Breast epithelium (tissue), 4 donors: ENCODE data around the gene MYL7. TPM values are rescaled to one million over a fixed set of nuclear protein-coding genes. Genes with fewer than 3 reads are reported as not detected.

ENCODE experiments used
- DNase-seq, 2 donors: peaks; one replicate each; pipeline ENCODE4 v3.0.0-alpha.2; 2019; ENCODE audit warnings: low spot score in 2 of 2
- H3K27ac ChIP-seq, 2 donors: fragments of 200-600 bp; sonication (generic) in 1 of 2; one replicate each; pipeline ENCODE4 v1.5.1; 2016 to 2019; ENCODE audit warnings: mild to moderate bottlenecking in 1 of 2
- H3K27me3 ChIP-seq, 2 donors: fragments of 200-600 bp; sonication (generic) in 1 of 2; one replicate each; pipeline versions ENCODE4 v1.5.1 to v1.6.0; 2017 to 2019; ENCODE audit warnings: control low read depth in 1 of 2, mild to moderate bottlenecking in 1 of 2
- H3K36me3 ChIP-seq: fragments of 200-600 bp; one replicate; pipeline ENCODE4 v1.5.1; 2019
- H3K4me1 ChIP-seq, 2 donors: fragments of 200-600 bp; sonication (generic); one replicate each; pipeline ENCODE4 v1.5.1; 2016 to 2019; ENCODE audit warnings: control low read depth in 1 of 2
- H3K4me3 ChIP-seq, 3 donors: fragments of 200-600 bp; sonication (generic); 1 replicate in 2 of 3; 2 replicates in 1 of 3; pipeline ENCODE4 v1.5.1; 2016 to 2019; ENCODE audit warnings: mild to moderate bottlenecking in 3 of 3, moderate library complexity in 2 of 3
- H3K9me3 ChIP-seq, 2 donors: fragments of 200-600 bp; sonication (generic) in 1 of 2; one replicate each; pipeline ENCODE4 v1.5.1; 2016 to 2019; ENCODE audit warnings: control low read depth in 1 of 2
- POLR2A ChIP-seq: fragments of 450-650 bp; IDR thresholded peaks from one replicate; pipeline ENCODE4 v1.6.1; 2016; ENCODE audit warnings: antibody characterized with exemption, mild to moderate bottlenecking, moderate library complexity
- POLR2AphosphoS5 ChIP-seq, 3 donors: sonication (generic); formaldehyde crosslinking; IDR thresholded peaks; one replicate each; pipeline ENCODE4 v1.6.1; 2017; ENCODE audit warnings: antibody characterized with exemption in 3 of 3
- intact Hi-C: fragments of 100-400 bp; cut with DNase I; formaldehyde crosslinking; loops from one replicate; pipeline ENCODE4 v1.15.1; 2023; ENCODE audit warnings: low total_unique reads
- total RNA-seq, 3 donors: library from RNA; depleted of rRNA; stranded (reverse); fragments of >200 nt; gene quantifications; one replicate each; pipeline ENCODE4 v1.1.0, GENCODE V29; 2016
- TF ChIP-seq, protein P1 (sequence below), 3 donors: fragments of 450-650 bp; IDR thresholded peaks; one replicate each; pipeline ENCODE4 v1.5.1; 2016 to 2017; ENCODE audit warnings: antibody characterized with exemption in 3 of 3, mild to moderate bottlenecking in 3 of 3, moderate library complexity in 3 of 3

The MYL7 gene
- total RNA-seq, 3 donors from 2014 or later, result 0.73 TPM; not detected in 2

DNA sequence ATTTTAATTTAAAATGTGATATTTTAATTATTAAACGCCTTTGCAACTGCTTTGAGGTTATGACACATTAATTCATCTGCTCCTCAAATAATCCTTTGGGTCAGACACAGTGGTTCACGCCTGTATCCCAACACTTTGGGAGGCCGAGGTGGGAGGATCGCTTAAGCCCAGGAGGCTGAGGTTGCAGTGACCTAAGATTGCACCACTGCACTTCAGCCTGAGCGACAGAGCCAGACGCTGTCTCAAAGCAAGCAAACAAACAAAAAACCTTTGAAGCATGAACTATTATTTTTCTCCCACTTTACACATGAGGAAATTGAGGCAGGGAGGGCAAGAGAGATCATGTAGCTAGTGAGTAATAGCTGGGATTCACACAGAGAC, 16.3 kb downstream of the MYL7 start:
- peaks cover 0 to 4% of the 10 kb centered on the region in 2 donors for H3K4me1 ChIP-seq
- H3K27me3 ChIP-seq, result no peaks in the 10 kb centered on the region
- no peaks in the 10 kb centered on the region for H3K9me3 ChIP-seq
- intact Hi-C loops, result no loop called here
- no peak overlapping the region for H3K27ac ChIP-seq
- no peak for DNase-seq
- TF ChIP-seq POLR2AphosphoS5 (IDR thresholded peaks at IDR 0.05), result no peak
- TF ChIP-seq, protein P1, sequence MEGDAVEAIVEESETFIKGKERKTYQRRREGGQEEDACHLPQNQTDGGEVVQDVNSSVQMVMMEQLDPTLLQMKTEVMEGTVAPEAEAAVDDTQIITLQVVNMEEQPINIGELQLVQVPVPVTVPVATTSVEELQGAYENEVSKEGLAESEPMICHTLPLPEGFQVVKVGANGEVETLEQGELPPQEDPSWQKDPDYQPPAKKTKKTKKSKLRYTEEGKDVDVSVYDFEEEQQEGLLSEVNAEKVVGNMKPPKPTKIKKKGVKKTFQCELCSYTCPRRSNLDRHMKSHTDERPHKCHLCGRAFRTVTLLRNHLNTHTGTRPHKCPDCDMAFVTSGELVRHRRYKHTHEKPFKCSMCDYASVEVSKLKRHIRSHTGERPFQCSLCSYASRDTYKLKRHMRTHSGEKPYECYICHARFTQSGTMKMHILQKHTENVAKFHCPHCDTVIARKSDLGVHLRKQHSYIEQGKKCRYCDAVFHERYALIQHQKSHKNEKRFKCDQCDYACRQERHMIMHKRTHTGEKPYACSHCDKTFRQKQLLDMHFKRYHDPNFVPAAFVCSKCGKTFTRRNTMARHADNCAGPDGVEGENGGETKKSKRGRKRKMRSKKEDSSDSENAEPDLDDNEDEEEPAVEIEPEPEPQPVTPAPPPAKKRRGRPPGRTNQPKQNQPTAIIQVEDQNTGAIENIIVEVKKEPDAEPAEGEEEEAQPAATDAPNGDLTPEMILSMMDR (IDR thresholded peaks at IDR 0.05), result no peak
- no peak for TF ChIP-seq POLR2A
- H3K36me3 ChIP-seq, result no peaks in the 10 kb centered on the region
- no peak overlapping the region for H3K4me3 ChIP-seq

DNA sequence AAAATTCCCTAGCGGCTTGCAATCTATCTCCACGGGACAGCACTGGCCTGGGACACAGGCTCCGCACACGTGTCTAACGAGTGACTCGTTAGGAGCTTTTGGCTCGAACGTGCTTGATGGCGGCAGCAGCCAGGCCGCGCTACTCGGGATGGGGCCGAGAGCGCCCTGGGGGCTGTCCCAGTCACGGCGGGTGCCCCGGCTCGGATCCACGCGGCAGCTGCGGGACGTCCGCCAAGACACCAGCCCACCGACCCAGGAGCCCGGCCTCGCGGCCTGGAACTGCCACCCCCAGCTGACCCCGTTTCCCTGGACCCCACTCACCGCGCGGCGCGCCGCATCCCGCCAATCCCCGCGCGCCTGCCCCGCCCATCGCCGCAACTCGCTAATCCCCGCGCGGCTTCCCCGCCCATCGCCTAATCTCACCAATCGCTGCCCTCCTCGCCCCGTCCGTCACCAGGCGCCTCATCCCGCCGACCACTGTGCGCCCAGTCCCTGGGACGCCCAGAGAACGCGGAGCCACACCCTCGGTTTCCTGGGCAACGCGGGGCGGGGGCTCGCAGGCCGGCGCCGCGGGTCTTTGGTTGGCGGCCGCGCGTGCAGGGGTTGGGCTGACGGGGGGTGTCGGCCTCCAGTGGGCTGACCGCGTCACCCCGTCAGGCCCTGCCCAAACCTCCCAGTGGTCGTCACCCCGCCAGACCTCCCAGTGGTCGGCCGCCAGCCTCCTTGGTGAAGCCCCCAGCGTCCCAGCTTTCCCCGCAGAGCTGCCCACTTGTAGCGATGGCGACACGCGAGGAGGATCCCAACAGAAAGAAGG, 17.7 kb downstream of the MYL7 start, which contains the start of gene POLD2:
POLD2 (minus strand) TSS at position 359 of the 814 bp plus-strand sequence. CDS start 1,495 bp downstream, outside the sequence.
- Histone ChIP-seq H3K36me3 (no peaks in the 10 kb centered on the region), H3K4me1 (peaks cover 0 to 4% of the 10 kb centered on the region in 2 donors), H3K4me3 (peak within 1 kb of the TSS; percentile 56 to 81 (median 81)), H3K27me3 (no peaks in the 10 kb centered on the region), H3K27ac (peak within 1 kb of the TSS; percentile 76 to 81), H3K9me3 (no peaks in the 10 kb centered on the region)
- DNase-seq, result peak; percentile 96 to 97
- intact Hi-C loops, result no loop called here
- TF ChIP-seq, protein P1 (IDR thresholded peaks at IDR 0.05), result peak in 1 of 3 donors; percentile 23
- TF ChIP-seq POLR2A (peak; percentile 16), POLR2AphosphoS5 (IDR thresholded peaks at IDR 0.05) (peak; percentile 28 to 43 (median 37))

- TF ChIP-seq POLR2AphosphoS5 (IDR thresholded peaks at IDR 0.05) (no peak), POLR2A (no peak)
- TF ChIP-seq, protein P1 (IDR thresholded peaks at IDR 0.05), result no peak
- H3K4me3 ChIP-seq, result peak overlapping the region; percentile 56 to 81 (median 81)
- no peaks in the 10 kb centered on the region for H3K36me3 ChIP-seq
- no peaks in the 10 kb centered on the region for H3K9me3 ChIP-seq
- no peaks in the 10 kb centered on the region for H3K27me3 ChIP-seq
- H3K27ac ChIP-seq, result peak overlapping the region in 1 of 2 donors; percentile 81
- DNase-seq, result no peak
- intact Hi-C loops, result no loop called here
- H3K4me1 ChIP-seq, result peaks cover 0 to 4% of the 10 kb centered on the region in 2 donors
These were observed 18.6 kb downstream of the MYL7 start for GRCh38 chr7:44122529-44122928.

DNA sequence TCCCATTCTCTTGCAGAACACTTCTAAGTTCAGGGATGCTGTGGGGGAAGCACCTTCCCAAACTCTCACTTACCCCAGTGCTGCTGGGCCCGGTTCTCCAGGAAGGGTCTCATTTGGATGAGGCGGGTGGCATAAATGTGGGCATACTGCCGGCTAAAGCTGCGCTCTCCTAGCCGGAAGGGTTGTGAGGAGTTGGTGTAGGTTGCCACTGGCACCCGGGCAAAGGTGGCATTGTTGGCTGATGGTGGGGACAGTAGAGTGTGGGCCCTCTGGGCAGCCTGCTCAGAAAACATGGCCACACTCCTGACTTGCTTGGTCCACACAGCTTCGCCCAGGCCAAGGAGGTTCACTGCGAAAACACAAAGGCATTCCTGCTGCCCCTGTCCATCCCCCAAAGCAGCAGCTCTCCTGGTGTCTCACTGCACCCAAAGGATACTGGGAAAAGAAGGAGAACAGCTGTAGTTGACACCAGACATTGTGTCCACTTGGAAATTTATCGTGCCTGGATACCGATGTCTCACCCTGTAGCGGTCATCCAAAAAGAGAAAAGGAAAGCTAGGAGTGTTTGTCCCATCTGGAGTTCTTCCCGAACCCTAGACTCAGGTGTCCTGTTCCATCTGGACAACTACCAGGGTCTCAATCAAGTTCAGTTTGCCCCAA, 19.2 kb downstream of the MYL7 start:
- Histone ChIP-seq H3K27me3 (no peaks in the 10 kb centered on the region), H3K4me3 (no peak overlapping the region), H3K36me3 (no peaks in the 10 kb centered on the region), H3K9me3 (no peaks in the 10 kb centered on the region), H3K4me1 (peaks cover 0 to 4% of the 10 kb centered on the region in 2 donors), H3K27ac (no peak overlapping the region)
- no peak for TF ChIP-seq POLR2A
- intact Hi-C loops, result no loop called here
- DNase-seq, result no peak

DNA sequence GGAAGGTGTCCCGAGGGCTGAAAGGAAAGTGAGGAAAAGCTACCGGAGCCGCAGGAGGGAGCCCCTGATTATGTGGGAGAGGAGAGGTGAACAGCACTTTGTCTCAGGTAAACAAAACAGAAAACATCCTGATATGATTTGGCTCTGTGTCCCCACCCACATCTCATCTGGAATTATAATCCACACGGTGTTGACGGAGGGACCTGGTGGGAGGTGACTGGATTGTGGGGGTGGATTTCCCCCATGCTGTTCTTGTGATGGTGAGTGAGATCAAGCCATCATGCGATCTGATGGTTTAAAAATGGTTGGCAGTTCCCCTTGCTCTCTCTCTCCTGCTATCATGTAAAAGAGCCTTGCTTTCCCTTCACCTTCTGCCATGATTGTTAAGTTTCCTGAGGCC, 20.7 kb downstream of the MYL7 start:
- DNase-seq, result no peak
- TF ChIP-seq POLR2A, result no peak
- TF ChIP-seq, protein P1 (IDR thresholded peaks at IDR 0.05), result no peak
- no peak for TF ChIP-seq POLR2AphosphoS5 (IDR thresholded peaks at IDR 0.05)
- H3K27me3 ChIP-seq, result no peaks in the 10 kb centered on the region
- no peak overlapping the region for H3K27ac ChIP-seq
- intact Hi-C loops, result no loop called here
- H3K9me3 ChIP-seq, result no peaks in the 10 kb centered on the region
- no peaks in the 10 kb centered on the region for H3K36me3 ChIP-seq
- peaks cover 0 to 4% of the 10 kb centered on the region in 2 donors for H3K4me1 ChIP-seq
- H3K4me3 ChIP-seq, result no peak overlapping the region
